ENCODE data around the gene ANAPC13. TPM values are rescaled to one million over a fixed set of nuclear protein-coding genes. Genes with fewer than 3 reads are reported as not detected.

Gene ANAPC13
- total and polyA plus RNA-seq, 8 donors: 16.5 to 59.1 (median 23.1) TPM

DNA sequence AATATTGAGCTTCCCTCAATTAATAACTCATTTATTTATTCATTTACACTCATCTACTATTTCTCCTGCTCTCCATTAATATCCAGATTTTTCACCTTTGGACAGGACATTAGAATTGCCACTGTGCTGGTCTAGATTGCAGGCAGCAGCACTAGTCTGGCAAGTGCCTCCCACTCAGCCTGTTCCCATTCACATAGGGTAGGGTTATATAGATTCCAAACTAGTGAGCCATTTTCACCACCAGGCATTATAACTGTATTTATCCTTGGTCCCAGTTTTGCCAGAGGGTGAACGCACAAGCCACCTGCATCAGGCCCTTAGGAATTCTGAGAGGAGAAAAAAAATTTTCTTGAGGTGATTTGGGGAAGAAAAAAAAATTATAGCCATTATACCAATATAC lies 44.5 kb downstream of the ANAPC13 start:
- Histone ChIP-seq H3K36me3 (no peaks in the 10 kb centered on the region), H3K4me3 (no peak overlapping the region), H3K9me3 (peaks cover 0 to 4% (median 0%) of the 10 kb centered on the region in 4 donors), H3K27ac (no peak overlapping the region), H3K27me3 (no peaks in the 10 kb centered on the region), H3K4me1 (no peaks in the 10 kb centered on the region)
- intact Hi-C loops (cut with DNase I): no loop called here
- no peak for TF ChIP-seq CTCF (IDR thresholded peaks at IDR 0.05)
- WGBS, 2 donors: 80 to 100% methylated on average over 1 of the region's 1 CpG
- FAIRE-seq (no peak), ATAC-seq (no peak), DNase-seq (no peak)

DNA sequence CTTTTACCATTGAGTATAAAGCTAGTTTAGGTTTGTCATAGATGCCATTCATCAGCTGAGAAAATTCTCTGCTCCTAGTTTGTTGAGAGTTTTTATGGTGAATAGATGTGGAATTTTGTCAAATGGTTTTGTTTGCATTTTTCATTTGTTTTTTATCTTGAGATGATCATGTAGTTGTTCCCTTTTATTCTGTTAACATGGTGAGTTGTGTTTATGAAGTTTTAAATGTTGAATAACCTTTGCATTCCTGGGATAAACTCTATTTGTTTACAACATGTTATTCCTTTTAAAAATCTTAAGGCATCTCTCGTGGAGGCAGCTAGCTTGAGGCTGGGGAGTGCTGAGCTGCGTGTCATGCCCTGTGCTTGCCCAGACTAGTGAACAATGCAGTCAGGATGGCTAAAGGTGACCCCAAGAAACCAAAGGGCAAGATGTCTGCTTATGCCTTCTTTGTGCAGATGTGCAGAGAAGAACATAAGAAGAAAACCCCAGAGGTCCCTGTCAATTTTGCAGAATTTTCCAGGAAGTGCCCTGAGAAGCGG lies 48.5 kb downstream of the ANAPC13 start:
- no peak for DNase-seq
- no peak for FAIRE-seq
- H3K36me3 ChIP-seq: no peaks in the 10 kb centered on the region

DNA sequence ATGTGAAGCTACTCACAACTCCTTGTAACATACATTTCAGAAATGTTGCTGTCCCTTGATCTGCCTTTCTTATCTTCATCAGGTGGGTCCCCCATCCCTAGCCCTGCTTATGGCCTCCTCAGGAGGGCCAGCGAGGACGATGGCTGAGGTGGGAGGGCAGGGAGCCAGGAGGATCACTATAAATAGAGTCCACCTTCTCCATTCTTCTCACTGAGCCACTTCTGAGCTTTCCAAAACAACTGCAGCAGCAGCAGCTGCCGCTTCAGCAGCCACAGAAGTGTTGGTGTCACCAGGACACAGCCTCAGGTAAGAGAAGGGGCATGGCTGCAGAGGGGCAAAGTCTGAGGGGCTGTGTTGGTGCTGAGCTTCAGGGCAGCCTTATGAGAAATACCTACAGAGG lies 53.5 kb downstream of the ANAPC13 start:
- Histone ChIP-seq H3K4me3 (no peak overlapping the region), H3K36me3 (no peaks in the 10 kb centered on the region), H3K27ac (no peak overlapping the region), H3K27me3 (no peaks in the 10 kb centered on the region), H3K4me1 (no peaks in the 10 kb centered on the region), H3K9me3 (no peaks in the 10 kb centered on the region)
- intact Hi-C loops (cut with DNase I): no loop called here
- WGBS, 2 donors: 84 to 91% methylated on average over 3 of the region's 3 CpGs
- ATAC-seq (no peak), FAIRE-seq (no peak), DNase-seq (no peak)
- no peak for TF ChIP-seq CTCF (IDR thresholded peaks at IDR 0.05)

More for the DNA sequence above, 48.5 kb downstream of the ANAPC13 start:
- Histone ChIP-seq H3K9me3 (no peaks in the 10 kb centered on the region), H3K27me3 (no peaks in the 10 kb centered on the region), H3K27ac (no peak overlapping the region), H3K4me1 (no peaks in the 10 kb centered on the region), H3K4me3 (no peak overlapping the region)
- intact Hi-C loops (cut with DNase I): no loop called here
- no peak for TF ChIP-seq CTCF (IDR thresholded peaks at IDR 0.05)
- WGBS, 2 donors: 78 to 85% methylated on average over 3 of the region's 3 CpGs
- no peak for ATAC-seq

GRCh38 chr3:134430950-134431445 lies 54.8 kb downstream of the ANAPC13 start:
- H3K27me3 ChIP-seq: no peaks in the 10 kb centered on the region
- DNase-seq: no peak
- no peak for TF ChIP-seq CTCF (IDR thresholded peaks at IDR 0.05)
- no peak for FAIRE-seq
- no peak for ATAC-seq
- H3K27ac ChIP-seq: no peak overlapping the region
- H3K9me3 ChIP-seq: no peaks in the 10 kb centered on the region
- H3K4me1 ChIP-seq: no peaks in the 10 kb centered on the region
- no peaks in the 10 kb centered on the region for H3K36me3 ChIP-seq
- intact Hi-C loops (cut with DNase I): no loop called here
- H3K4me3 ChIP-seq: no peak overlapping the region
- WGBS, 2 donors: 79 to 82% methylated on average over 4 of the region's 4 CpGs

- TF ChIP-seq CTCF (IDR thresholded peaks at IDR 0.05): no peak
- Histone ChIP-seq H3K9me3 (no peaks in the 10 kb centered on the region), H3K36me3 (no peaks in the 10 kb centered on the region), H3K4me3 (no peak overlapping the region), H3K27ac (no peak overlapping the region), H3K4me1 (no peaks in the 10 kb centered on the region), H3K27me3 (no peaks in the 10 kb centered on the region)
- WGBS, 2 donors: 65 to 75% methylated on average over 4 of the region's 4 CpGs
- ATAC-seq (no peak), FAIRE-seq (no peak), DNase-seq (no peak)
- intact Hi-C loops (cut with DNase I): no loop called here
Measured at GRCh38 chr3:134430174-134430573, 55.6 kb downstream of the ANAPC13 start.
